Heart right ventricle (tissue), 16 donors: ENCODE measurements around the gene WWOX. TPM values are rescaled to one million over a fixed set of nuclear protein-coding genes. Genes with fewer than 3 reads are reported as not detected.

Experiments used
- ATAC-seq, 8 donors: fragments of 200-7000 bp; cut with Tn5 transposase; one replicate each; pipeline ENCODE4 v1.9.1; 2020; ENCODE audit warnings: mild to moderate bottlenecking in 8 of 8, moderate library complexity in 8 of 8, moderate number of reproducible peaks in 1 of 8
- DNase-seq, 2 donors: peaks; one replicate each; pipeline ENCODE4 v3.0.0-alpha.2; 2020
- H3K27ac ChIP-seq, 10 donors: fragments of 200-600 bp; sonication (generic) in 2 of 10; one replicate each; pipeline versions ENCODE4 v1.5.0 to v1.8.0; 2020 to 2022; ENCODE audit warnings: mild to moderate bottlenecking in 3 of 10
- H3K27me3 ChIP-seq, 7 donors: fragments of 200-600 bp; one replicate each; pipeline ENCODE4 v1.8.0; 2021 to 2022; ENCODE audit warnings: mild to moderate bottlenecking in 2 of 7
- H3K36me3 ChIP-seq, 9 donors: fragments of 200-600 bp; sonication (generic) in 1 of 9; one replicate each; pipeline versions ENCODE4 v1.5.0 to v1.8.0; 2020 to 2022; ENCODE audit warnings: mild to moderate bottlenecking in 2 of 9
- H3K4me1 ChIP-seq, 9 donors: fragments of 200-600 bp; sonication (generic) in 1 of 9; one replicate each; pipeline versions ENCODE4 v1.5.0 to v1.8.0; 2020 to 2022; ENCODE audit warnings: mild to moderate bottlenecking in 4 of 9
- H3K4me3 ChIP-seq, 10 donors: fragments of 200-600 bp; sonication (generic) in 2 of 10; one replicate each; pipeline versions ENCODE4 v1.5.0 to v1.8.0; 2020 to 2022; ENCODE audit warnings: mild to moderate bottlenecking in 7 of 10, moderate library complexity in 2 of 10
- H3K9me3 ChIP-seq, 11 donors: fragments of 200-600 bp in 10 of 11; sonication (generic) in 2 of 11; one replicate each; pipeline versions ENCODE4 v1.5.0 to v1.8.0; 2013 to 2022; ENCODE audit warnings: mild to moderate bottlenecking in 2 of 11, control low read depth in 1 of 11, moderate library complexity in 1 of 11
- WGBS, 2 donors: extraction: QIAGEN DNeasy Blood & Tissue Kit; methylation state at CpG; one replicate each; pipeline ENCODE4 v1.1.7; 2013; ENCODE audit warnings: inconsistent platforms in 1 of 2; 5-methylcytosine and 5-hydroxymethylcytosine counted together
- intact Hi-C, 10 donors: fragments of 100-400 bp; cut with DNase I; formaldehyde crosslinking; loops; one replicate each; pipeline versions ENCODE4 v1.11.1 to v1.14.2; 2022
- polyA plus RNA-seq, 2 donors: library from polyadenylated mRNA; stranded (reverse); fragments of 200-250 nt; gene quantifications; one replicate each; pipeline ENCODE4 v1.2.3, GENCODE V29; 2013
- total RNA-seq, 10 donors: library from RNA; stranded (reverse); fragmentation: NEBNext Ultra II Directional in 3 of 10; extraction: Animal tissue kit (Norgen Biotek cat#: 25700) in 3 of 10; gene quantifications; one replicate each; pipeline versions ENCODE4 v1.2.1 to v1.2.4, GENCODE V29; 2021 to 2023
- TF ChIP-seq, protein P1 (sequence below), 9 donors: fragments of 200-600 bp; sonication (generic) in 2 of 9; IDR thresholded peaks; one replicate each; pipeline versions ENCODE4 v1.5.0 to v1.8.0; 2021 to 2022; ENCODE audit warnings: antibody characterized with exemption in 9 of 9, mild to moderate bottlenecking in 5 of 9, moderate library complexity in 1 of 9
- donor health status: Arrhythmogenic right ventricular cardiomyopathy.
- donor health status: ischemic (EF 13 %, LVEDD 7.1; RV severe dilation, severe dysfunction).
- donor health status: healthy with polysubstance abuse.
- donor health status: DM: no; HTN: yes; CAD: no.
- donor health status: DM: no; HTN: no; CAD: no.
- donor health status: ischemic (EF 25% LVEDD 6.9; RV normal size, moderate dysfunction).
- donor health status: ischemic (EF 25% LVEDD 5.7; RV mildly dilated, moderate dysfunction).
- donor health status: healthy.
- donor health status: DM: yes; HTN: yes; CAD: no.
- donor health status: Ischemic cardiomyopathy.
- donor health status: ischemic (EF 35%, LVEDD 5.7; RV mildly dilated, moderate dysfunction).
- donor health status: nonischemic (EF 11% LVEDD 7.7; RV severe dilation, severe dysfunction).
- donor health status: DM: yes; HTN: yes; CAD: no.
- donor health status: PGD.
- donor health status: ischemic (EF 29% LVEDD 5.4; RV normal size, mild dysfunction).
- donor health status: nonischemic (EF 23%, LVEDD 6.1; RV moderate dilation, normal function).

Gene WWOX
- total and polyA plus RNA-seq, 12 donors: 4.9 to 15.0 (median 9.9) TPM

DNA sequence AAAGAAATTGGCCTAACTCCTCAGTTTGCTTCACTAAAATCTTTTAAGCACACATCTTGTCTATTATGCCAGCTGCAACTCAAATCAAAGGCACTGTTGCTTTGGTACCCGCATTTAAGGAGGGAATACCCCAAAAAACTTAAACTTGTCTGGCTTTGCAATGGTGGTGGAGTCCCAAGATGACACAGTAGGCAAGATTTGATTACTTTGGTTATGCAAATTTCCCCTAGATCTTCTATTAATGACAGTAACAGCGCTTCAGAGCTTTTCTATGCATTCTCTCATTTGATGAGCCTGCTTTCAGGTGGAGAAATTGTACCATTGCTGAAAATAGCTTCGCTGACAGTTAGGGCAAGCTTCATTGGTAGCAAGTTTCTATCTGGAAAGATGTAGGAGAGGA, 27.2 kb downstream of the WWOX start:
- H3K4me1 ChIP-seq: peaks cover 0 to 43% (median 24%) of the 10 kb centered on the region in 9 donors
- intact Hi-C loops: loop anchor here in 7 of 10 donors (5.0 to 10.0 kb wide), 8 partner anchors 106 to 1958 kb away; partner anchors contain the start of gene MAF (in 3 of the 7)
- H3K9me3 ChIP-seq: peaks cover 0 to 8% (median 0%) of the 10 kb centered on the region in 11 donors
- no peaks in the 10 kb centered on the region for H3K36me3 ChIP-seq
- TF ChIP-seq, protein P1, sequence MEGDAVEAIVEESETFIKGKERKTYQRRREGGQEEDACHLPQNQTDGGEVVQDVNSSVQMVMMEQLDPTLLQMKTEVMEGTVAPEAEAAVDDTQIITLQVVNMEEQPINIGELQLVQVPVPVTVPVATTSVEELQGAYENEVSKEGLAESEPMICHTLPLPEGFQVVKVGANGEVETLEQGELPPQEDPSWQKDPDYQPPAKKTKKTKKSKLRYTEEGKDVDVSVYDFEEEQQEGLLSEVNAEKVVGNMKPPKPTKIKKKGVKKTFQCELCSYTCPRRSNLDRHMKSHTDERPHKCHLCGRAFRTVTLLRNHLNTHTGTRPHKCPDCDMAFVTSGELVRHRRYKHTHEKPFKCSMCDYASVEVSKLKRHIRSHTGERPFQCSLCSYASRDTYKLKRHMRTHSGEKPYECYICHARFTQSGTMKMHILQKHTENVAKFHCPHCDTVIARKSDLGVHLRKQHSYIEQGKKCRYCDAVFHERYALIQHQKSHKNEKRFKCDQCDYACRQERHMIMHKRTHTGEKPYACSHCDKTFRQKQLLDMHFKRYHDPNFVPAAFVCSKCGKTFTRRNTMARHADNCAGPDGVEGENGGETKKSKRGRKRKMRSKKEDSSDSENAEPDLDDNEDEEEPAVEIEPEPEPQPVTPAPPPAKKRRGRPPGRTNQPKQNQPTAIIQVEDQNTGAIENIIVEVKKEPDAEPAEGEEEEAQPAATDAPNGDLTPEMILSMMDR (IDR thresholded peaks at IDR 0.05): no peak
- peak overlapping the region in 4 of 10 donors; percentile 6 to 27 (median 10) for H3K4me3 ChIP-seq
- no peak for ATAC-seq
- no peaks in the 10 kb centered on the region for H3K27me3 ChIP-seq
- no peak for DNase-seq
- peak overlapping the region in 6 of 10 donors; percentile 1 to 68 (median 32) for H3K27ac ChIP-seq
- 89 to 94% methylated on average over 3 of the region's 3 CpGs for WGBS, 2 donors

DNA sequence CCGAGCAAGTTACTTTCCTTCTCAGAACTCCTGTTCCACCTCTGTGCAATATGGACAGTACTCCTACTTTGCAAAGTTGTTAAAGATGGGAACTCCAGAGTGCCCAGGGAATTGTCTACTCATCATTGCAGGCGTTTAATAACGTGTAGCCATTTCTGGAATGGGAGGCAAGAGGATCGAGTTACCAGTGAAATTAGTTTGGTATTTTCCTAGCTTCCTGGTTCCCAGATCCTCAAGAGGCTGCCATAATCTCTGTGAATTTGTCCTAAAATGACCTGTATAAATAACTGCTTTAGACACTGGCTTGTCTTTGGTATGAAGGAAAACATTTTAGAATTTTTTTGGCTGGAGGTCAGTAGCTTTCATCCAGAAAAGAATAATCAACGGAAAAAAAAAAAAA, 27.7 kb downstream of the WWOX start:
- H3K4me3 ChIP-seq: peak overlapping the region in 5 of 10 donors; percentile 6 to 27 (median 13)
- no peaks in the 10 kb centered on the region for H3K36me3 ChIP-seq
- intact Hi-C loops: loop anchor here in 7 of 10 donors (5.0 to 10.0 kb wide), 8 partner anchors 105 to 1958 kb away; partner anchors contain the start of gene MAF (in 3 of the 7)
- DNase-seq: no peak
- peak in 6 of 8 donors; percentile 54 to 70 (median 62) for ATAC-seq
- H3K27ac ChIP-seq: peak overlapping the region in 7 of 10 donors; percentile 1 to 68 (median 25)
- H3K4me1 ChIP-seq: peaks cover 0 to 43% (median 24%) of the 10 kb centered on the region in 9 donors
- TF ChIP-seq, protein P1 (IDR thresholded peaks at IDR 0.05): no peak
- H3K27me3 ChIP-seq: no peaks in the 10 kb centered on the region
- WGBS, 2 donors: 38 to 42% methylated on average over 5 of the region's 5 CpGs
- H3K9me3 ChIP-seq: peaks cover 0 to 8% (median 0%) of the 10 kb centered on the region in 11 donors

DNA sequence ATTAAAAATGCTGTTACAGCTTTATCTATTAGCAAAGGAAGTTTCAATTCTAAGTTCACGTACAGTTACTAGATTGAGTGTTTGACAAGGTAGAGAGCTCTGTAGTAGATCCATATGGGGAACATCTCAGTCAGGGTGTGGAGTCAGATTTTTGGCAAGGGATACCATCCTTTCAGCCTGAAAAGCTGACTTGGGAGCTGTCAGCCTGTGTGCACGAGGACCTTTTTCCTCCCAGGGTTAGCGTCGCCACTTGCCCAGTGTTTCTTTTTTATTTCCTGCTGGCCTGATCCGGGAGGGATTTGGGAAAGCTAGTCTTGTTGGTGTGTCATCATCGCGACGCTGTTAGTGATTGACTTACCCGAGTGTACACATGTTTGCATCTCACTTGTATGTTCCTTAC, 29.5 kb downstream of the WWOX start:
- Histone ChIP-seq H3K27ac (peak overlapping the region in 3 of 10 donors; percentile 12 to 41 (median 13)), H3K4me1 (peaks cover 0 to 35% (median 19%) of the 10 kb centered on the region in 9 donors), H3K9me3 (peaks cover 0 to 8% (median 0%) of the 10 kb centered on the region in 11 donors), H3K4me3 (no peak overlapping the region), H3K36me3 (no peaks in the 10 kb centered on the region), H3K27me3 (no peaks in the 10 kb centered on the region)
- ATAC-seq (peak in 7 of 8 donors; percentile 22 to 61 (median 48)), DNase-seq (peak in 1 of 2 donors; percentile 9)
- intact Hi-C loops: loop anchor here in 7 of 10 donors (5.0 to 10.0 kb wide), 8 partner anchors 103 to 1956 kb away; partner anchors contain the start of gene MAF (in 3 of the 7)
- TF ChIP-seq, protein P1 (IDR thresholded peaks at IDR 0.05): no peak
- 37 to 38% methylated on average over 9 of the region's 9 CpGs for WGBS, 2 donors

DNA sequence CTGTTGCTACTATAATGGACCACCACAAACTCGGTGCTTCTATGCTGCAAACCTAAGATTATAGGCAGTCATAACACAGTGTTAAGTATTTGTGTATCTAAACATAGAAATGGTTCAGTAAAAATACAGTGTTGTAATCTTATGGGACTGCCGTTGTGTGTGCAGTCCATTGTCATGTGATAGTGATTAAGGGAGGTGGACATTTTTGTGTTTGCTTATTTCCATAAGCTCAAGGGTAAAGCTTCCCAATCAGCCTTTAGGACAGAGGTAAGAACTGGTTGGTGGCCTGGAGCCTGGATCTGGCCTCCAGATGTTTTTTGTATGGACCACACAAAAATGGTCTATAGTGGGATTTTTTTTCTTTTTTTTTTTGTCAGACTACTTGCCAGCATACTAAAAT, 29.9 kb downstream of the WWOX start:
- peaks cover 0 to 35% (median 19%) of the 10 kb centered on the region in 9 donors for H3K4me1 ChIP-seq
- intact Hi-C loops: loop anchor here in 7 of 10 donors (5.0 to 10.0 kb wide), 8 partner anchors 103 to 1955 kb away; partner anchors contain the start of gene MAF (in 3 of the 7)
- 48 to 50% methylated on average over 2 of the region's 2 CpGs for WGBS, 2 donors

More for the DNA sequence above, 29.9 kb downstream of the WWOX start:
- Histone ChIP-seq H3K27ac (peak overlapping the region in 1 of 10 donors; percentile 12), H3K27me3 (no peaks in the 10 kb centered on the region), H3K36me3 (no peaks in the 10 kb centered on the region), H3K4me3 (no peak overlapping the region), H3K9me3 (peaks cover 0 to 8% (median 0%) of the 10 kb centered on the region in 11 donors)
- ATAC-seq (no peak), DNase-seq (no peak)
- TF ChIP-seq, protein P1 (IDR thresholded peaks at IDR 0.05): no peak
